Thoracic aorta (tissue), 2 donors: Measurements from ENCODE around the gene KRT8. TPM values are rescaled to one million over a fixed set of nuclear protein-coding genes. Genes with fewer than 3 reads are reported as not detected.

Experiments used
- ATAC-seq: fragments of 150-250 bp; one replicate; pipeline ENCODE4 v1.8.0; 2017; ENCODE audit warnings: low read depth; ENCODE audit not compliant: insufficient number of reproducible peaks, low FRiP score
- DNase-seq: peaks from one replicate; pipeline ENCODE4 v3.0.0-alpha.2; 2020; ENCODE audit warnings: low spot score
- H3K27ac ChIP-seq, 2 donors: fragments of 200-600 bp; sonication (generic); 1 replicate in 1 of 2; 2 replicates in 1 of 2; pipeline ENCODE4 v1.5.1; 2016; ENCODE audit warnings: mild to moderate bottlenecking in 2 of 2, moderate library complexity in 2 of 2
- H3K27me3 ChIP-seq: fragments of 200-600 bp; sonication (generic); replicated peaks from 2 replicates; pipeline ENCODE4 v1.6.0; 2016; ENCODE audit warnings: mild to moderate bottlenecking; ENCODE audit not compliant: insufficient read depth
- H3K36me3 ChIP-seq: fragments of 200-600 bp; sonication (generic); one replicate; pipeline ENCODE4 v1.5.1; 2016
- H3K4me1 ChIP-seq, 2 donors: fragments of 200-600 bp; sonication (generic); 1 replicate in 1 of 2; 2 replicates in 1 of 2; pipeline versions ENCODE4 v1.5.1 to v1.6.0; 2016; ENCODE audit warnings: low read depth in 2 of 2, mild to moderate bottlenecking in 1 of 2; ENCODE audit not compliant: control insufficient read depth in 1 of 2
- H3K4me3 ChIP-seq: fragments of 200-600 bp; sonication (generic); 2 replicates; pipeline ENCODE4 v1.5.1; 2016; ENCODE audit warnings: mild to moderate bottlenecking
- H3K9me3 ChIP-seq: fragments of 200-600 bp; sonication (generic); 2 replicates; pipeline ENCODE4 v1.5.1; 2016
- CTCF ChIP-seq: fragments of 200-600 bp; sonication (generic); IDR thresholded peaks from one replicate; pipeline ENCODE4 v1.5.1; 2019; ENCODE audit warnings: antibody characterized with exemption
- total RNA-seq, 2 donors: library from RNA; depleted of rRNA; stranded (reverse); fragments of >200 nt; gene quantifications; one replicate each; pipeline versions ENCODE4 v1.1.0 to v1.2.3, GENCODE V29; 2016

KRT8 gene
- total RNA-seq, 2 donors from 2014 or later: 130 to 175 TPM

DNA sequence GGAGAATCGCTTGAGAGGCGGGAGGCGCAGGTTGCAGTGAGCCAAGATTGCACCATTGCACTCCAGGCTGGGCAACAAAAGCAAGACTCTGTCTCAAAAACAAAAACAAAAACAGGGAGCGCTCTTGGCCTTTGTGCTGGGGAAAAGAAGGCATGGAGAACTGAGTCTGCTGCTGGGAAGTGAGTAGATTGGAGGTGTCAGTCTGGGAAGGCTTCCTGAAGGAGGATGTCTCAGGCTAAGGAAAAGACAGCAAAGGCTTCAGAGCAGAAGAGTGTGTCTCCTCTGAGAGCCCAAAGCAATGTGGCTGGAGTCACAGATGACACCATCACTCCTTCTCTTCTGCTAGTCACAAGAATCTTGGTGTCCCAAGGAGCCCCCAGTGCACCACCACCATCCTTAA, 23.1 kb upstream of the KRT8 start:
- Histone ChIP-seq H3K27ac (peak overlapping the region in 1 of 2 donors; percentile 49), H3K9me3 (no peaks in the 10 kb centered on the region), H3K4me3 (no peak overlapping the region), H3K27me3 (no peaks in the 10 kb centered on the region), H3K36me3 (no peaks in the 10 kb centered on the region), H3K4me1 (peaks cover 0 to 16% of the 10 kb centered on the region in 2 donors)
- DNase-seq (no peak), ATAC-seq (no peak)
- no peak for TF ChIP-seq CTCF

DNA sequence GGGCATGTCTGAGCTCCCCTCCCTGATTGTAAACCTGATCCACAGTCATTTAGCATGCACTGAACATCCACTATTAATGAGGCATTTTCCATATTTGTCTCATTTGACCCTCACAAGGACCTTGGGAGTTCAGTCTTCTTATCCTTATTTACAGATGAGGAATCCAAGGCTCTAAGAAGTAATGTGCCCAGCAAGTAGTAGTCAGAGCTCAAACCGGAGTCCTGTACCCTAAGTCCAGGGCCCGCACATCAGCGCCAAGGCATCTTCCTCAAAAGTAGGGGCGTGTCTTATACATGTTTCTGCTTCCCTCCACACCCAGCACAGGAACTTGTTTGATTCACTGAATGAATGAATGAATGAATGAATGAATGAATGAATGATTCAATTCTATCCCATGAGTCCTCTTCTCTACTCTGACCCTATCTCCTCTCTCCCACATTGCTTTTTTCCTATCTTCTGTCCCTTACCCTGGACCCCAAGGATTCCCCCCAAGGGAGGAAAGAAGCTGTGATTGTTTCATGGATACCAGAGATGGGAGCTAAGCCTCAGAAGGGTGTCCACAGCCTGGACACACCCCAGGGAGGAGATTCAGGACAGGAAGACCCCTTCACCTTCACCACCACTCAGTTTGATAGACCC, 21.8 kb upstream of the KRT8 start:
- TF ChIP-seq CTCF: no peak
- H3K4me3 ChIP-seq: no peak overlapping the region
- DNase-seq (no peak), ATAC-seq (no peak)
- H3K4me1 ChIP-seq: peaks cover 0 to 16% of the 10 kb centered on the region in 2 donors
- H3K27me3 ChIP-seq: no peaks in the 10 kb centered on the region
- H3K36me3 ChIP-seq: no peaks in the 10 kb centered on the region
- H3K27ac ChIP-seq: peak overlapping the region; percentile 32 to 49
- no peaks in the 10 kb centered on the region for H3K9me3 ChIP-seq

GRCh38 chr12:52925717-52926595, 21.1 kb upstream of the KRT8 start:
- Histone ChIP-seq H3K27ac (peak overlapping the region in 1 of 2 donors; percentile 49), H3K4me1 (peaks cover 0 to 16% of the 10 kb centered on the region in 2 donors), H3K27me3 (no peaks in the 10 kb centered on the region), H3K4me3 (no peak overlapping the region), H3K36me3 (no peaks in the 10 kb centered on the region), H3K9me3 (no peaks in the 10 kb centered on the region)
- no peak for ATAC-seq
- TF ChIP-seq CTCF: no peak
- DNase-seq: no peak

DNA sequence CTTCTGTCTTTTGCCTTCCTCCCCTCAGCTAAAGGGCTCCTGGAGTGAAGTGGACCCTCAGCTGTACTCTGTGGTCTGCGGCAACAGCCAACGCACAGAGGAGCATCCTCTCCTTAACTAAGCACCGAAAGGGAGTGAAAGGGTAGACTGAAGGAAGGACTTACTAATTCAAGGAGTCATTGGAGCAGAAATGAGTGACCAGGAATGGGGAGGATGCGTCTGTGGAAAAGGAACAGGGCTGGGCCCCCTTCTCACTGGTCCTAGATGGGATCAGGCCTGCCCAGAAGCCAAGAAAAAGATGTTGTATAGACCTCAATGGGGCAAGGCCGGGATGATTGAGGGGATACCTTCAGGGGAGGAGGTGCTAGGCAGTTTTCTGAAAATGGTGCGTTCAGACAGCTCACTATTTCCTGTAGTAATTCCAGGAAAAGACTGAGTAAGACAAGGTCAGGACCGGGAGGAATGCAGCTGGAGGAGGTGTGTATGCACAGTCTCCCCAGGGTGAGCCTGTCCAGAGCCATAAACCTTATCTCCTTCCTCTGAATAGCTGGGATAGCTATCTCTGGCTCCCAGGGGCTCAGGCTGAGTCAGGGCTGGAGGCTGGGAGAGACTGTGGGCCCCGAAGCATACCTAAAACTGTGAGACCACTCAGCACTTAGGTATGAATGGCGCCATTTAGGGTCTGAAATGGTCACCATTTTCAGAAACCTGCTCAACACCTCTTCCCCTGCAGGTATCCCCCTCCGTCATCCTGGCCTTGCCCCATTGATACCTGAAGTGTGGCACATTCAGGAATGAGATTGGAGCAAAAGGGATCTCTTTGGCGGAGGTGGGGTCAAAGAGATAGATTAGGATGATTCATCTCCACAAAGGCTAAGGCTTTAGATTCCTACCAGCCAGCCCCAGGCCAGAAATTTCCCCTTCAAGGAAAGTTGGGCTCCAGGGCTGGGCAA, 20.2 kb upstream of the KRT8 start:
- Histone ChIP-seq H3K9me3 (no peaks in the 10 kb centered on the region), H3K36me3 (no peaks in the 10 kb centered on the region), H3K4me1 (peaks cover 0 to 16% of the 10 kb centered on the region in 2 donors), H3K27ac (peak overlapping the region in 1 of 2 donors; percentile 38), H3K27me3 (no peaks in the 10 kb centered on the region), H3K4me3 (no peak overlapping the region)
- DNase-seq: no peak
- ATAC-seq: no peak
- TF ChIP-seq CTCF: no peak
